ENCODE data around the gene COX19. TPM values are rescaled to one million over a fixed set of nuclear protein-coding genes. Genes with fewer than 3 reads are reported as not detected.

The COX19 gene
- total and polyA plus RNA-seq, 2 experiments from 2014 or later: 11.7 to 12.6 TPM

DNA sequence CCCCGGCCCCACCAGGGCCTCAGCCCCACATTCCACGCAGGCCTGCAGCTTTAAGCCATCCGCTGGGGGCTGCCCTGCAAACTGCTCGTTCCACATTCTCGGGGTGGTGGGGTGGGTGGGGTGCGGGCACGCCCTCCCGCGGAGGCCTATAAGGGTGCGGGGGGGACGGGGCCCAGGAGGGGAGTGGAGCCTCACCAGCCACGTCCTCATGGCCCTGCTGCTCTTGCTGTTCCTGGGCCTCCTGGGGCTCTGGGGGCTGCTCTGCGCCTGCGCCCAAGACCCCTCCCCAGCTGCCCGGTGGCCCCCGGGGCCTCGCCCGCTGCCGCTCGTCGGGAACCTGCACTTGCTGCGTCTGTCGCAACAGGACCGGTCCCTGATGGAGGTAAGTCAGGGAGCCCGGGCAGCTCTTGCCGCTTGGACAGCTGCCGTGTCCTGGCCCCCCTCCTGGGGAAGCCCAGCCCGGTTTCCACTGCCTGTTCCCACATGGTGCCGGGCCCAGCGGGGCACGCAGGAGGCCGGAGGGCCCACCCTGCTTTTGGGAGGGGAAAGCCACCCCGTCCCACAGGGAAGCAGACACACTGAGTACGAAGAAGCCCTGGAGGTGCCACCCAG lies 7.8 kb upstream of the COX19 start, which contains the start of gene CYP2W1:
CYP2W1 (plus strand) TSS at position 178 of the 612 bp plus-strand sequence; CDS start at position 209, 31 bp downstream.
- Mint-ChIP-seq H3K27me3 (ENCODE audit: insufficient read depth, low read depth, poor library complexity) (no peaks in the 10 kb centered on the region), H3K4me3 (no peak within 1 kb of the TSS), H3K27ac (no peak within 1 kb of the TSS), H3K36me3 (ENCODE audit: low read depth) (no peaks in the 10 kb centered on the region), H3K4me1 (peaks cover 2% of the 10 kb centered on the region; the same call in 2 of the 3 replicates), H3K9me3 (no peaks in the 10 kb centered on the region; the same call in 2 of the 3 replicates)
- no peak within 1 kb of the TSS for H3K4me2 ChIP-seq
- no peaks in the 10 kb centered on the region for H3K9me2 ChIP-seq (ENCODE audit: insufficient read depth)
- no peak within 1 kb of the TSS for H3K4me3 ChIP-seq
- no peak for TF ChIP-seq JUNB (IDR thresholded peaks at IDR 0.05; ENCODE audit: unreplicated experiment)
- TF ChIP-seq, protein P1, sequence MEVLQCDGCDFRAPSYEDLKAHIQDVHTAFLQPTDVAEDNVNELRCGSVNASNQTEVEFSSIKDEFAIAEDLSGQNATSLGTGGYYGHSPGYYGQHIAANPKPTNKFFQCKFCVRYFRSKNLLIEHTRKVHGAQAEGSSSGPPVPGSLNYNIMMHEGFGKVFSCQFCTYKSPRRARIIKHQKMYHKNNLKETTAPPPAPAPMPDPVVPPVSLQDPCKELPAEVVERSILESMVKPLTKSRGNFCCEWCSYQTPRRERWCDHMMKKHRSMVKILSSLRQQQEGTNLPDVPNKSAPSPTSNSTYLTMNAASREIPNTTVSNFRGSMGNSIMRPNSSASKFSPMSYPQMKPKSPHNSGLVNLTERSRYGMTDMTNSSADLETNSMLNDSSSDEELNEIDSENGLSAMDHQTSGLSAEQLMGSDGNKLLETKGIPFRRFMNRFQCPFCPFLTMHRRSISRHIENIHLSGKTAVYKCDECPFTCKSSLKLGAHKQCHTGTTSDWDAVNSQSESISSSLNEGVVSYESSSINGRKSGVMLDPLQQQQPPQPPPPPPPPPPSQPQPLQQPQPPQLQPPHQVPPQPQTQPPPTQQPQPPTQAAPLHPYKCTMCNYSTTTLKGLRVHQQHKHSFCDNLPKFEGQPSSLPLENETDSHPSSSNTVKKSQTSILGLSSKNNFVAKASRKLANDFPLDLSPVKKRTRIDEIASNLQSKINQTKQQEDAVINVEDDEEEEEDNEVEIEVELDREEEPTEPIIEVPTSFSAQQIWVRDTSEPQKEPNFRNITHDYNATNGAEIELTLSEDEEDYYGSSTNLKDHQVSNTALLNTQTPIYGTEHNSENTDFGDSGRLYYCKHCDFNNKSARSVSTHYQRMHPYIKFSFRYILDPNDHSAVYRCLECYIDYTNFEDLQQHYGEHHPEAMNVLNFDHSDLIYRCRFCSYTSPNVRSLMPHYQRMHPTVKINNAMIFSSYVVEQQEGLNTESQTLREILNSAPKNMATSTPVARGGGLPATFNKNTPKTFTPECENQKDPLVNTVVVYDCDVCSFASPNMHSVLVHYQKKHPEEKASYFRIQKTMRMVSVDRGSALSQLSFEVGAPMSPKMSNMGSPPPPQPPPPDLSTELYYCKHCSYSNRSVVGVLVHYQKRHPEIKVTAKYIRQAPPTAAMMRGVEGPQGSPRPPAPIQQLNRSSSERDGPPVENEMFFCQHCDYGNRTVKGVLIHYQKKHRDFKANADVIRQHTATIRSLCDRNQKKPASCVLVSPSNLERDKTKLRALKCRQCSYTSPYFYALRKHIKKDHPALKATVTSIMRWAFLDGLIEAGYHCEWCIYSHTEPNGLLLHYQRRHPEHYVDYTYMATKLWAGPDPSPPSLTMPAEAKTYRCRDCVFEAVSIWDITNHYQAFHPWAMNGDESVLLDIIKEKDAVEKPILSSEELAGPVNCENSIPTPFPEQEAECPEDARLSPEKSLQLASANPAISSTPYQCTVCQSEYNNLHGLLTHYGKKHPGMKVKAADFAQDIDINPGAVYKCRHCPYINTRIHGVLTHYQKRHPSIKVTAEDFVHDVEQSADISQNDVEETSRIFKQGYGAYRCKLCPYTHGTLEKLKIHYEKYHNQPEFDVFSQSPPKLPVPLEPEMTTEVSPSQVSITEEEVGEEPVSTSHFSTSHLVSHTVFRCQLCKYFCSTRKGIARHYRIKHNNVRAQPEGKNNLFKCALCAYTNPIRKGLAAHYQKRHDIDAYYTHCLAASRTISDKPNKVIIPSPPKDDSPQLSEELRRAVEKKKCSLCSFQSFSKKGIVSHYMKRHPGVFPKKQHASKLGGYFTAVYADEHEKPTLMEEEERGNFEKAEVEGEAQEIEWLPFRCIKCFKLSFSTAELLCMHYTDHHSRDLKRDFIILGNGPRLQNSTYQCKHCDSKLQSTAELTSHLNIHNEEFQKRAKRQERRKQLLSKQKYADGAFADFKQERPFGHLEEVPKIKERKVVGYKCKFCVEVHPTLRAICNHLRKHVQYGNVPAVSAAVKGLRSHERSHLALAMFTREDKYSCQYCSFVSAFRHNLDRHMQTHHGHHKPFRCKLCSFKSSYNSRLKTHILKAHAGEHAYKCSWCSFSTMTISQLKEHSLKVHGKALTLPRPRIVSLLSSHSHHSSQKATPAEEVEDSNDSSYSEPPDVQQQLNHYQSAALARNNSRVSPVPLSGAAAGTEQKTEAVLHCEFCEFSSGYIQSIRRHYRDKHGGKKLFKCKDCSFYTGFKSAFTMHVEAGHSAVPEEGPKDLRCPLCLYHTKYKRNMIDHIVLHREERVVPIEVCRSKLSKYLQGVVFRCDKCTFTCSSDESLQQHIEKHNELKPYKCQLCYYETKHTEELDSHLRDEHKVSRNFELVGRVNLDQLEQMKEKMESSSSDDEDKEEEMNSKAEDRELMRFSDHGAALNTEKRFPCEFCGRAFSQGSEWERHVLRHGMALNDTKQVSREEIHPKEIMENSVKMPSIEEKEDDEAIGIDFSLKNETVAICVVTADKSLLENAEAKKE (CRISPR knock-in tag; IDR thresholded peaks at IDR 0.05): no peak
- TF ChIP-seq ZNF331 (CRISPR knock-in tag; IDR thresholded peaks at IDR 0.05; ENCODE audit: low read depth): no peak
- TF ChIP-seq, protein P2, sequence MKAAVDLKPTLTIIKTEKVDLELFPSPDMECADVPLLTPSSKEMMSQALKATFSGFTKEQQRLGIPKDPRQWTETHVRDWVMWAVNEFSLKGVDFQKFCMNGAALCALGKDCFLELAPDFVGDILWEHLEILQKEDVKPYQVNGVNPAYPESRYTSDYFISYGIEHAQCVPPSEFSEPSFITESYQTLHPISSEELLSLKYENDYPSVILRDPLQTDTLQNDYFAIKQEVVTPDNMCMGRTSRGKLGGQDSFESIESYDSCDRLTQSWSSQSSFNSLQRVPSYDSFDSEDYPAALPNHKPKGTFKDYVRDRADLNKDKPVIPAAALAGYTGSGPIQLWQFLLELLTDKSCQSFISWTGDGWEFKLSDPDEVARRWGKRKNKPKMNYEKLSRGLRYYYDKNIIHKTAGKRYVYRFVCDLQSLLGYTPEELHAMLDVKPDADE (IDR thresholded peaks at IDR 0.05): no peak
- no peak for TF ChIP-seq EZH2phosphoT487 (IDR thresholded peaks at IDR 0.05; ENCODE audit: unreplicated experiment)
- TF ChIP-seq, protein P3, sequence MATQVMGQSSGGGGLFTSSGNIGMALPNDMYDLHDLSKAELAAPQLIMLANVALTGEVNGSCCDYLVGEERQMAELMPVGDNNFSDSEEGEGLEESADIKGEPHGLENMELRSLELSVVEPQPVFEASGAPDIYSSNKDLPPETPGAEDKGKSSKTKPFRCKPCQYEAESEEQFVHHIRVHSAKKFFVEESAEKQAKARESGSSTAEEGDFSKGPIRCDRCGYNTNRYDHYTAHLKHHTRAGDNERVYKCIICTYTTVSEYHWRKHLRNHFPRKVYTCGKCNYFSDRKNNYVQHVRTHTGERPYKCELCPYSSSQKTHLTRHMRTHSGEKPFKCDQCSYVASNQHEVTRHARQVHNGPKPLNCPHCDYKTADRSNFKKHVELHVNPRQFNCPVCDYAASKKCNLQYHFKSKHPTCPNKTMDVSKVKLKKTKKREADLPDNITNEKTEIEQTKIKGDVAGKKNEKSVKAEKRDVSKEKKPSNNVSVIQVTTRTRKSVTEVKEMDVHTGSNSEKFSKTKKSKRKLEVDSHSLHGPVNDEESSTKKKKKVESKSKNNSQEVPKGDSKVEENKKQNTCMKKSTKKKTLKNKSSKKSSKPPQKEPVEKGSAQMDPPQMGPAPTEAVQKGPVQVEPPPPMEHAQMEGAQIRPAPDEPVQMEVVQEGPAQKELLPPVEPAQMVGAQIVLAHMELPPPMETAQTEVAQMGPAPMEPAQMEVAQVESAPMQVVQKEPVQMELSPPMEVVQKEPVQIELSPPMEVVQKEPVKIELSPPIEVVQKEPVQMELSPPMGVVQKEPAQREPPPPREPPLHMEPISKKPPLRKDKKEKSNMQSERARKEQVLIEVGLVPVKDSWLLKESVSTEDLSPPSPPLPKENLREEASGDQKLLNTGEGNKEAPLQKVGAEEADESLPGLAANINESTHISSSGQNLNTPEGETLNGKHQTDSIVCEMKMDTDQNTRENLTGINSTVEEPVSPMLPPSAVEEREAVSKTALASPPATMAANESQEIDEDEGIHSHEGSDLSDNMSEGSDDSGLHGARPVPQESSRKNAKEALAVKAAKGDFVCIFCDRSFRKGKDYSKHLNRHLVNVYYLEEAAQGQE (IDR thresholded peaks at IDR 0.05; ENCODE audit: unreplicated experiment): no peak
- TF ChIP-seq ZNF114 (CRISPR knock-in tag; IDR thresholded peaks at IDR 0.05): no peak
- TF ChIP-seq CREB1 (CRISPR knock-in tag; IDR thresholded peaks at IDR 0.05; ENCODE audit: low read depth): no peak
- no peak for TF ChIP-seq NANOG (IDR thresholded peaks at IDR 0.05; ENCODE audit: borderline replicate concordance)
- no peaks in the 10 kb centered on the region for H3K4me1 ChIP-seq (ENCODE audit: insufficient read depth)
- H3K27ac ChIP-seq (ENCODE audit: low read depth): no peak within 1 kb of the TSS
- no peaks in the 10 kb centered on the region for H3K79me2 ChIP-seq (replicated peaks; ENCODE audit: insufficient read depth)
- DNase-seq (ENCODE audit: low spot score) (no peak), ATAC-seq (no peak)
- H3K36me3 ChIP-seq (ENCODE audit: insufficient read depth): no peaks in the 10 kb centered on the region
- no peaks in the 10 kb centered on the region for H4K20me1 ChIP-seq (replicated peaks; ENCODE audit: insufficient read depth)
- H3K27me3 ChIP-seq (ENCODE audit: insufficient read depth): no peaks in the 10 kb centered on the region
- no peaks in the 10 kb centered on the region for H3F3A ChIP-seq (replicated peaks; ENCODE audit: low read depth)
- H2AFZ ChIP-seq: no peak within 1 kb of the TSS
